Panc1 (cell line): Measurements from ENCODE around the gene PDGFD. TPM values are rescaled to one million over a fixed set of nuclear protein-coding genes. Genes with fewer than 3 reads are reported as not detected.

Experiments used
- ATAC-seq: fragments of 200-7000 bp; cut with Tn5 transposase; 2 replicates; pipeline ENCODE4 v1.9.1; 2020; ENCODE audit warnings: mild to moderate bottlenecking, moderate library complexity
- BruUV-seq: library from RNA; stranded (reverse); fragments of 400-500 nt; replicated peaks from 2 replicates; lab custom pipeline; 2021; lab: Mats Ljungman, UMichigan
- CTCF ChIA-PET: fragments of 300-600 bp; sonication (Branson Sonifier 250); formaldehyde crosslinking; loops from one replicate; lab custom pipeline; 2022; ENCODE audit warnings: antibody characterized with exemption; lab: Charles Lee
- POLR2A ChIA-PET: fragments of 300-600 bp; sonication (Branson Sonifier 250); formaldehyde crosslinking; loops from one replicate; lab custom pipeline; 2022; ENCODE audit warnings: antibody characterized with exemption; lab: Charles Lee
- DNase-seq: peaks from one replicate; pipeline ENCODE4 v3.0.0-alpha.2; 2010; ENCODE audit warnings: low read depth, low spot score
- H3K27ac ChIP-seq: 2 replicates; pipeline ENCODE4 v1.5.1; 2011; ENCODE audit warnings: mild to moderate bottlenecking, low read length, inconsistent platforms
- H3K27me3 ChIP-seq: fragments of 200-500 bp; sonication (Bioruptor generic); 2 replicates; pipeline ENCODE4 v1.6.0; 2014; ENCODE audit warnings: low read length, inconsistent platforms; ENCODE audit not compliant: control insufficient read depth, insufficient read depth
- H3K36me3 ChIP-seq: fragments of 200-500 bp; sonication (Bioruptor generic); 2 replicates; pipeline ENCODE4 v1.5.1; 2014; ENCODE audit warnings: inconsistent platforms, mild to moderate bottlenecking, low read length, moderate library complexity; ENCODE audit not compliant: control insufficient read depth, insufficient read depth
- H3K4me1 ChIP-seq: 2 replicates; pipeline ENCODE4 v1.5.1; 2011; ENCODE audit warnings: inconsistent platforms, mild to moderate bottlenecking, low read length, moderate library complexity; ENCODE audit not compliant: control insufficient read depth, insufficient read depth
- H3K4me3 ChIP-seq, 2 experiments: 2 replicates each; pipeline ENCODE4 v1.5.1; 2011 to 2012; ENCODE audit warnings: low read depth in 2 of 2, low read length in 2 of 2, mild to moderate bottlenecking in 2 of 2, inconsistent platforms in 1 of 2, moderate library complexity in 1 of 2
- H3K9me3 ChIP-seq: fragments of 200-500 bp; sonication (Bioruptor generic); 2 replicates; pipeline ENCODE4 v1.5.1; 2014; ENCODE audit warnings: low read depth, mild to moderate bottlenecking, inconsistent platforms, low read length, moderate library complexity; ENCODE audit not compliant: control insufficient read depth, insufficient read depth
- POLR2AphosphoS5 ChIP-seq: IDR thresholded peaks from 2 replicates; pipeline ENCODE4 v1.6.1; 2012; ENCODE audit warnings: mild to moderate bottlenecking, low read depth, low read length, moderate library complexity
- SIN3A ChIP-seq: IDR thresholded peaks from 2 replicates; pipeline ENCODE4 v1.6.1; 2012; ENCODE audit warnings: low read depth, mild to moderate bottlenecking, low read length, moderate library complexity, borderline replicate concordance; ENCODE audit not compliant: insufficient read depth
- TCF7L2 ChIP-seq: IDR thresholded peaks from 2 replicates; pipeline ENCODE4 v1.6.1; 2011; ENCODE audit warnings: mild to moderate bottlenecking, low read depth, low read length, inconsistent platforms
- in situ Hi-C: cut with HindIII; loops from 2 replicates; pipeline ENCODE4 v1.10.0; 2016; ENCODE audit warnings: low sequenced_read_pairs, low pct_unique_long_range_greater_than_20kb
- intact Hi-C: fragments of 100-400 bp; cut with micrococcal nuclease; formaldehyde crosslinking; loops from one replicate; pipeline ENCODE4 v1.10.0; 2022; ENCODE audit not compliant: unreplicated experiment
- total RNA-seq: library from RNA; stranded (reverse); gene quantifications from one replicate; pipeline ENCODE4 v1.2.1, GENCODE V29; 2021; ENCODE audit not compliant: unreplicated experiment
- TF ChIP-seq, protein P1 (sequence below), 2 experiments: IDR thresholded peaks; 2 replicates each; pipeline ENCODE4 v1.6.1; 2011 to 2012; ENCODE audit warnings: low read depth in 2 of 2, control low read depth in 1 of 2, low read length in 1 of 2, mild to moderate bottlenecking in 1 of 2, moderate library complexity in 1 of 2; ENCODE audit not compliant: insufficient read depth in 1 of 2
- TF ChIP-seq, protein P2 (sequence below): fragments of 450-650 bp; IDR thresholded peaks from 2 replicates; pipeline ENCODE4 v1.5.1; 2017; ENCODE audit warnings: mild to moderate bottlenecking

PDGFD gene
- total RNA-seq, 1 experiment from 2014 or later = 1.3 TPM

DNA sequence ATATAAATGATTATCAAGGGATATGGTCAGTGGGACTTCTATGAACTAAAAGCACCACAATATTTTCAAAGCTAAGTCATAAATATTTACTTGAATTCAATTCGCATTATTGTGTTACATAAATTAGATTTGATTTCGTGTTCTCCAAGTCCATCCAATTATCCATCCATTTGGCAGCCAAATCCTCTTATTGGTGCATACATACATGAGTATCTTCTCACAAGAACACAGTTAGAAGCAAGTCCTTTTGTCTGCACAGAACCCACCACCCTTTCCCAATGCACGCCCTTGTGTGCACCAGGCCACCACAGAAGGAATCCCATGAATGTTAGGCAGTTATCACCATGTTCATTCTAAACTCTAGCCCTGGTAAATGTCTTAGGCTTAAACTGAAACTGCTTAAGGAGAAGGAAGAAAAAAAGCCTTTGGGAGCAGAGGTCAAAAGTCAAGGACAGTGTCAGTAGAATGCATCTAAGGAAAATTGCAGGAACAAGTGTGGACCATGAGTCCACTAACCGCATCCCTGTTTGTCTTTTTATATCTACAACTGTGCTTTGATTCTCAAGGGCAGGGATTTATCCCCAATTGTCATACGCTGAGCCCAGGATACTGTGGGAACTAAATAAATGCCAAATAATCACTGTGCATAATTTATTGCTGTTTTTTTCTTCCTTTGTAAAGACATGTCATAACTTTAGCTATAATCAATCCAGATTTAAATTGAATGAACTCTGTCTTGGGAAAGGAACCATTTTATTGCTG is 235.7 kb downstream of the PDGFD start:
- no peak for ATAC-seq
- H3K27ac ChIP-seq = no peak overlapping the region
- CTCF ChIA-PET = no interaction called here
- DNase-seq = no peak
- H3K4me3 ChIP-seq = no peak overlapping the region
- POLR2A ChIA-PET = no interaction called here
- H3K4me1 ChIP-seq = no peaks in the 10 kb centered on the region
- H3K9me3 ChIP-seq = no peaks in the 10 kb centered on the region
- no TSS peak for BruUV-seq
- intact Hi-C loops (no loop called here), in situ Hi-C loops (no loop called here)
- no peaks in the 10 kb centered on the region for H3K36me3 ChIP-seq
- TF ChIP-seq POLR2AphosphoS5 = no peak
- no peaks in the 10 kb centered on the region for H3K27me3 ChIP-seq

DNA sequence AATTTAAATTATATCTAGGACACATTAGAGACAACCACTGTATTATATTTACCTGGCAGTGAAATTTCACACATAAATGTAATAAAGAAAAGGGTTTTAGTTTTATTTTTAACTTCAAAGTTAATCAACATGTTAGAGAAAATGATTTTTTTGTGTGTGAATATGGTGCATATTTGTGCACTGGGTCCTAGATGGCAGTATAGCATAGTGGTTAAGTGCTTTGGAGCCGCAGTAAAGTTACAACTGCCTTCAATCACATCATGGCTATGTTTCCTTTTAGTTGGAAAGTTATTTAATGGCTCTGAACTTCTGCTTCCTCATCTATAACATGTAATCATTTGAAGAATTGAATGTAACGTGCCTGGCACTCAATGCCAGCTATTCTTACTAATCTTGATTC is 236.4 kb downstream of the PDGFD start:
- Histone ChIP-seq H3K36me3 (no peaks in the 10 kb centered on the region), H3K9me3 (no peaks in the 10 kb centered on the region), H3K27ac (no peak overlapping the region), H3K4me3 (no peak overlapping the region), H3K4me1 (no peaks in the 10 kb centered on the region), H3K27me3 (no peaks in the 10 kb centered on the region)
- ChIA-PET CTCF (no interaction called here), POLR2A (no interaction called here)
- in situ Hi-C loops (no loop called here), intact Hi-C loops (no loop called here)
- ATAC-seq (no peak), DNase-seq (no peak)
- no TSS peak for BruUV-seq
- TF ChIP-seq, protein P1, sequence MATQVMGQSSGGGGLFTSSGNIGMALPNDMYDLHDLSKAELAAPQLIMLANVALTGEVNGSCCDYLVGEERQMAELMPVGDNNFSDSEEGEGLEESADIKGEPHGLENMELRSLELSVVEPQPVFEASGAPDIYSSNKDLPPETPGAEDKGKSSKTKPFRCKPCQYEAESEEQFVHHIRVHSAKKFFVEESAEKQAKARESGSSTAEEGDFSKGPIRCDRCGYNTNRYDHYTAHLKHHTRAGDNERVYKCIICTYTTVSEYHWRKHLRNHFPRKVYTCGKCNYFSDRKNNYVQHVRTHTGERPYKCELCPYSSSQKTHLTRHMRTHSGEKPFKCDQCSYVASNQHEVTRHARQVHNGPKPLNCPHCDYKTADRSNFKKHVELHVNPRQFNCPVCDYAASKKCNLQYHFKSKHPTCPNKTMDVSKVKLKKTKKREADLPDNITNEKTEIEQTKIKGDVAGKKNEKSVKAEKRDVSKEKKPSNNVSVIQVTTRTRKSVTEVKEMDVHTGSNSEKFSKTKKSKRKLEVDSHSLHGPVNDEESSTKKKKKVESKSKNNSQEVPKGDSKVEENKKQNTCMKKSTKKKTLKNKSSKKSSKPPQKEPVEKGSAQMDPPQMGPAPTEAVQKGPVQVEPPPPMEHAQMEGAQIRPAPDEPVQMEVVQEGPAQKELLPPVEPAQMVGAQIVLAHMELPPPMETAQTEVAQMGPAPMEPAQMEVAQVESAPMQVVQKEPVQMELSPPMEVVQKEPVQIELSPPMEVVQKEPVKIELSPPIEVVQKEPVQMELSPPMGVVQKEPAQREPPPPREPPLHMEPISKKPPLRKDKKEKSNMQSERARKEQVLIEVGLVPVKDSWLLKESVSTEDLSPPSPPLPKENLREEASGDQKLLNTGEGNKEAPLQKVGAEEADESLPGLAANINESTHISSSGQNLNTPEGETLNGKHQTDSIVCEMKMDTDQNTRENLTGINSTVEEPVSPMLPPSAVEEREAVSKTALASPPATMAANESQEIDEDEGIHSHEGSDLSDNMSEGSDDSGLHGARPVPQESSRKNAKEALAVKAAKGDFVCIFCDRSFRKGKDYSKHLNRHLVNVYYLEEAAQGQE (IDR thresholded peaks at IDR 0.05; ENCODE audit: insufficient read depth in 1 of 2, low read depth in 2 of 2, low read length in 1 of 2) = no peak
- no peak for TF ChIP-seq POLR2AphosphoS5
- TF ChIP-seq, protein P2, sequence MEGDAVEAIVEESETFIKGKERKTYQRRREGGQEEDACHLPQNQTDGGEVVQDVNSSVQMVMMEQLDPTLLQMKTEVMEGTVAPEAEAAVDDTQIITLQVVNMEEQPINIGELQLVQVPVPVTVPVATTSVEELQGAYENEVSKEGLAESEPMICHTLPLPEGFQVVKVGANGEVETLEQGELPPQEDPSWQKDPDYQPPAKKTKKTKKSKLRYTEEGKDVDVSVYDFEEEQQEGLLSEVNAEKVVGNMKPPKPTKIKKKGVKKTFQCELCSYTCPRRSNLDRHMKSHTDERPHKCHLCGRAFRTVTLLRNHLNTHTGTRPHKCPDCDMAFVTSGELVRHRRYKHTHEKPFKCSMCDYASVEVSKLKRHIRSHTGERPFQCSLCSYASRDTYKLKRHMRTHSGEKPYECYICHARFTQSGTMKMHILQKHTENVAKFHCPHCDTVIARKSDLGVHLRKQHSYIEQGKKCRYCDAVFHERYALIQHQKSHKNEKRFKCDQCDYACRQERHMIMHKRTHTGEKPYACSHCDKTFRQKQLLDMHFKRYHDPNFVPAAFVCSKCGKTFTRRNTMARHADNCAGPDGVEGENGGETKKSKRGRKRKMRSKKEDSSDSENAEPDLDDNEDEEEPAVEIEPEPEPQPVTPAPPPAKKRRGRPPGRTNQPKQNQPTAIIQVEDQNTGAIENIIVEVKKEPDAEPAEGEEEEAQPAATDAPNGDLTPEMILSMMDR = no peak; the same call in 1 of the 2 replicates
- TF ChIP-seq SIN3A = no peak
- TF ChIP-seq TCF7L2 = no peak

DNA sequence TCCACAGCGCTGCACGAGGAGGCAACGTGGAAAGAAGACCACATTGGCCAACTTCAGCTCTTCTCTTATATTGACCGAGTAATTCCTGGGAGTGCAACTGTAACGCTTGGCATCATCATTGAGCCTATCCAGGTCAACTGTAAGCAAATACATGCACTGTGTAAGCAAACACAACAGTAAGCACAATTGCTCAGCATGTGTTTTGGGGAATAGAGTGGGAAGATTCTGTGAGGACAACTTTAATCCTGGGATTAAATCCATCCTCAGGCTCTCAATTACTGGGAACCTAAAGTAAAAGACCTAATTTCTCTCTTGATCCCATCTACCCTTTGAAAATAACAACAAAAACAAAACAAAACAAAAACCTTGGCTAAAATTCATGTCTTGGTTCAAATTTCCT is 237.0 kb downstream of the PDGFD start:
- no peaks in the 10 kb centered on the region for H3K9me3 ChIP-seq
- ChIA-PET POLR2A (no interaction called here), CTCF (no interaction called here)
- in situ Hi-C loops = no loop called here
- no TSS peak for BruUV-seq
- TF ChIP-seq, protein P1 (IDR thresholded peaks at IDR 0.05; ENCODE audit: insufficient read depth in 1 of 2, low read depth in 2 of 2, low read length in 1 of 2) = no peak
- no peak for TF ChIP-seq TCF7L2
- TF ChIP-seq, protein P2 = no peak
- TF ChIP-seq SIN3A = no peak
- TF ChIP-seq POLR2AphosphoS5 = no peak
- no peaks in the 10 kb centered on the region for H3K27me3 ChIP-seq
- H3K27ac ChIP-seq = no peak overlapping the region
- H3K4me3 ChIP-seq = no peak overlapping the region
- intact Hi-C loops = no loop called here
- ATAC-seq (no peak), DNase-seq (no peak)
- no peaks in the 10 kb centered on the region for H3K36me3 ChIP-seq
- no peaks in the 10 kb centered on the region for H3K4me1 ChIP-seq
